ENCODE results near the gene COL6A2.

Gene COL6A2

GRCh38 chr21:46096596-46097335 is 1.1 kb upstream of the COL6A2 start:
- Histone ChIP-seq H2AFZ (ENCODE audit: low read depth, low read length) (no peak overlapping the region), H3K4me3 (ENCODE audit: insufficient read depth in 1 of 2, low read depth in 1 of 2, low read length in 2 of 2) (peak overlapping the region; percentile 86 to 91), H3K79me1 (replicated peaks; ENCODE audit: low read length, poor library complexity, severe bottlenecking) (no peaks in the 10 kb centered on the region), H2BK120ac (ENCODE audit: low read depth, low read length) (peak overlapping the region; percentile 100), H2BK5ac (ENCODE audit: low read depth, low read length, poor library complexity, severe bottlenecking) (no peak overlapping the region), H3K14ac (ENCODE audit: low read length in 2 of 2) (peak overlapping the region in 1 of 2 experiments; percentile 97), H2AK5ac (ENCODE audit: low read length, severe bottlenecking) (peak overlapping the region; percentile 82), H2BK15ac (ENCODE audit: low read depth, poor library complexity, severe bottlenecking) (peak overlapping the region; percentile 99), H2BK12ac (ENCODE audit: low read length in 2 of 2) (peak overlapping the region; percentile 86 to 93), H4K91ac (ENCODE audit: low read length) (peak overlapping the region; percentile 100), H3K27ac (ENCODE audit: low read length, poor library complexity, severe bottlenecking) (no peak overlapping the region), H4K8ac (ENCODE audit: low read length) (peak overlapping the region; percentile 100), H3K23ac (ENCODE audit: low read length in 2 of 2) (peak overlapping the region in 1 of 2 experiments; percentile 46), H3K9me3 (ENCODE audit: control insufficient read depth, low read length) (no peaks in the 10 kb centered on the region), H3K27me3 (ENCODE audit: control insufficient read depth in 1 of 2, insufficient read depth in 1 of 2, low read length in 2 of 2) (no peaks in the 10 kb centered on the region), H3K4me2 (ENCODE audit: low read length, poor library complexity, severe bottlenecking) (peak overlapping the region; percentile 93), H3K36me3 (ENCODE audit: control insufficient read depth in 1 of 2, insufficient read depth in 2 of 2, low read depth in 1 of 2, low read length in 2 of 2) (peaks cover 5 to 21% of the 10 kb centered on the region in 2 experiments), H3K9ac (ENCODE audit: low read length) (peak overlapping the region; percentile 93), H3K4ac (ENCODE audit: low read depth in 1 of 2, low read length in 2 of 2) (peak overlapping the region; percentile 95 to 100), H3K18ac (ENCODE audit: low read depth in 1 of 2, low read length in 2 of 2) (peak overlapping the region; percentile 97 to 99), H3K4me1 (ENCODE audit: control insufficient read depth, insufficient read depth, low read depth, low read length) (peaks cover 22% of the 10 kb centered on the region)
- whole genome bisulfite sequencing, result 84% methylated on average over 16 of the region's 16 CpGs
- no peak for DNase-seq

DNA sequence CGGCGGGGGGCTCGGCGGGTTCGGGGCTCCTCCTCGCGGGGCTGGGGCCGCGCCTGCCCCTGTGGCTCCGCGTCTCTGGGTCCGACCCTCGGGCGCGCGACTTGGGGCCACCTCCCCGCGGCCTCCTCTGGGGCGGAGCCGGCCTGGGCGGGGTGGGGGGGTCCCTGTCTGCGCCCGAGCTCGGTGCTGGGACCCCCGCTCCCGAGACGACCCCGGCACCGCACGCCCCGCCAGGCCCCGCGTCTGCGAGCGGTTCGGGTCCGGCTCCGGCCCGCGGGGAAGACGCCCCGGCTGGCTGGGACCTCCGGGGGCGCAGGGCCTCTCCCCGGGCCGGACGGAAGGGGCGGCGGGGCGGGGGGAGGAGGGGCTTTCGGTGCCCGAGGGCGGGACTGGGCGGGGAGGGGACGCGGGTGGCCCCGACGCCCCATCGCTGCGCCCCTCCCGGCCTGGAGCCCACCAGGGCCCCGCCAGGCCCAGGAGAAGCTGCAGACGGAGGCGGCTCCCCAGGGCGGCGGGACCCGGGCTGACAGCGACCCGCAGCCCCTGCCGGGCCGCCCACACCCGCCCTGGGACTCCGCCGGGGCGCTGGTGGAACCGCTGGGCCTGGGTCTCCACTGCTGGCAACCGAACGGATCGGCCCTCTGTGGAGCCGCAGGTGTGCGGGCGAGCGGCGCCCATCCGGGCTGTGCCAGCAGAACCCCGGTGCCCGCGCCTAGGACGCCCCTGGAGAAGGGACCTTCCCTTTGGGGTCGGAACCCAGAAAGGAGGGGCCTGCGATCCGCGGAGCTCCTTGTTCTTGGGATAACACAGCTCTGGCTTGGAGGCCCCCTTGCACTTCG is 610 bp downstream of the COL6A2 start:
- peak overlapping the region; percentile 86 to 94 for H3K18ac ChIP-seq (ENCODE audit: low read depth in 1 of 2, low read length in 2 of 2)
- no peaks in the 10 kb centered on the region for H3K79me1 ChIP-seq (replicated peaks; ENCODE audit: low read length, poor library complexity, severe bottlenecking)
- no peak overlapping the region for H2BK5ac ChIP-seq (ENCODE audit: low read depth, low read length, poor library complexity, severe bottlenecking)
- H2AK5ac ChIP-seq (ENCODE audit: low read length, severe bottlenecking), result no peak overlapping the region
- DNase-seq, result no peak
- peak overlapping the region; percentile 67 to 87 for H3K4ac ChIP-seq (ENCODE audit: low read depth in 1 of 2, low read length in 2 of 2)
- peak overlapping the region; percentile 88 for H3K9ac ChIP-seq (ENCODE audit: low read length)
- H3K4me1 ChIP-seq (ENCODE audit: control insufficient read depth, insufficient read depth, low read depth, low read length), result peaks cover 20% of the 10 kb centered on the region
- peaks cover 5 to 38% of the 10 kb centered on the region in 2 experiments for H3K36me3 ChIP-seq (ENCODE audit: control insufficient read depth in 1 of 2, insufficient read depth in 2 of 2, low read depth in 1 of 2, low read length in 2 of 2)
- H3K4me3 ChIP-seq (ENCODE audit: insufficient read depth in 1 of 2, low read depth in 1 of 2, low read length in 2 of 2), result peak overlapping the region; percentile 80 to 91
- peak overlapping the region; percentile 90 for H2BK15ac ChIP-seq (ENCODE audit: low read depth, poor library complexity, severe bottlenecking)
- peak overlapping the region; percentile 82 to 97 for H3K14ac ChIP-seq (ENCODE audit: low read length in 2 of 2)
- WGBS, result 1% methylated on average over 52 of the region's 94 CpGs
- H2BK120ac ChIP-seq (ENCODE audit: low read depth, low read length), result peak overlapping the region; percentile 95
- peak overlapping the region in 1 of 2 experiments; percentile 88 for H3K23ac ChIP-seq (ENCODE audit: low read length in 2 of 2)
- peak overlapping the region; percentile 90 for H3K4me2 ChIP-seq (ENCODE audit: low read length, poor library complexity, severe bottlenecking)
- no peak overlapping the region for H2AFZ ChIP-seq (ENCODE audit: low read depth, low read length)
- no peak overlapping the region for H3K27ac ChIP-seq (ENCODE audit: low read length, poor library complexity, severe bottlenecking)
- H4K91ac ChIP-seq (ENCODE audit: low read length), result peak overlapping the region; percentile 80
- H3K27me3 ChIP-seq (ENCODE audit: control insufficient read depth in 1 of 2, insufficient read depth in 1 of 2, low read length in 2 of 2), result no peaks in the 10 kb centered on the region
- H2BK12ac ChIP-seq (ENCODE audit: low read length in 2 of 2), result no peak overlapping the region
- H4K8ac ChIP-seq (ENCODE audit: low read length), result peak overlapping the region; percentile 87
- H3K9me3 ChIP-seq (ENCODE audit: control insufficient read depth, low read length), result no peaks in the 10 kb centered on the region

- Histone ChIP-seq H3K79me1 (replicated peaks; ENCODE audit: low read length, poor library complexity, severe bottlenecking) (no peaks in the 10 kb centered on the region), H3K9me3 (ENCODE audit: control insufficient read depth, low read length) (no peaks in the 10 kb centered on the region), H3K23ac (ENCODE audit: low read length in 2 of 2) (no peak overlapping the region), H2BK120ac (ENCODE audit: low read depth, low read length) (no peak overlapping the region), H2BK5ac (ENCODE audit: low read depth, low read length, poor library complexity, severe bottlenecking) (no peak overlapping the region), H3K36me3 (ENCODE audit: control insufficient read depth in 1 of 2, insufficient read depth in 2 of 2, low read depth in 1 of 2, low read length in 2 of 2) (peaks cover 5 to 48% of the 10 kb centered on the region in 2 experiments), H3K18ac (ENCODE audit: low read depth in 1 of 2, low read length in 2 of 2) (peak overlapping the region; percentile 28 to 68), H2AFZ (ENCODE audit: low read depth, low read length) (no peak overlapping the region), H3K4me1 (ENCODE audit: control insufficient read depth, insufficient read depth, low read depth, low read length) (peaks cover 20% of the 10 kb centered on the region), H3K27ac (ENCODE audit: low read length, poor library complexity, severe bottlenecking) (no peak overlapping the region), H4K8ac (ENCODE audit: low read length) (no peak overlapping the region), H3K9ac (ENCODE audit: low read length) (peak overlapping the region; percentile 88), H2BK12ac (ENCODE audit: low read length in 2 of 2) (no peak overlapping the region), H3K4me2 (ENCODE audit: low read length, poor library complexity, severe bottlenecking) (peak overlapping the region; percentile 55), H4K91ac (ENCODE audit: low read length) (no peak overlapping the region), H2AK5ac (ENCODE audit: low read length, severe bottlenecking) (no peak overlapping the region), H3K4me3 (ENCODE audit: insufficient read depth in 1 of 2, low read depth in 1 of 2, low read length in 2 of 2) (peak overlapping the region; percentile 51 to 80), H3K4ac (ENCODE audit: low read depth in 1 of 2, low read length in 2 of 2) (peak overlapping the region in 1 of 2 experiments; percentile 47), H3K14ac (ENCODE audit: low read length in 2 of 2) (peak overlapping the region in 1 of 2 experiments; percentile 18), H2BK15ac (ENCODE audit: low read depth, poor library complexity, severe bottlenecking) (no peak overlapping the region), H3K27me3 (ENCODE audit: control insufficient read depth in 1 of 2, insufficient read depth in 1 of 2, low read length in 2 of 2) (no peaks in the 10 kb centered on the region)
- peak; percentile 64 for DNase-seq
- WGBS, result 46% methylated on average over 18 of the region's 18 CpGs
These were observed 1.6 kb downstream of the COL6A2 start for GRCh38 chr21:46099476-46099875.

DNA sequence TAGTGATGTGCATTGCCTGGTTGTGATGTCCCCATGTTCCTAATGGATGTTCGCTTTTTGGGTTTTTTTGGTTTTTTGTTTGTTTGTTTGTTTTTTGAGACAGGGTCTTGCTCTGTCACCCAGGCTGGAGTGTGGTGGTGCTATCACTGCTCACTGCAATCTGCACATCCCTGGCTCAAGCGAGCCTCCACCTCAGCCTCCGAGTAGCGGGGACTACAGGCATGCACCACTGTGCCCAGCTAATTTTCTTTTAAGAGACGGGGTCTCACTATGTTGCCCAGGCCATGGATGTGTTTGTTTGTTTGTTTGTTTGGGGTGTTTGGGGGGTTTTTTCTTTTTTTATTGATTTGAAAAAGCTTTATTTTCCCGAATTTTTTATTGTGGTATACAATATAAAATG is 2.1 kb downstream of the COL6A2 start:
- Histone ChIP-seq H3K4me2 (ENCODE audit: low read length, poor library complexity, severe bottlenecking) (no peak overlapping the region), H3K9me3 (ENCODE audit: control insufficient read depth, low read length) (no peaks in the 10 kb centered on the region), H2BK15ac (ENCODE audit: low read depth, poor library complexity, severe bottlenecking) (no peak overlapping the region), H3K23ac (ENCODE audit: low read length in 2 of 2) (no peak overlapping the region), H3K79me1 (replicated peaks; ENCODE audit: low read length, poor library complexity, severe bottlenecking) (peaks cover 2% of the 10 kb centered on the region), H3K4me3 (ENCODE audit: insufficient read depth in 1 of 2, low read depth in 1 of 2, low read length in 2 of 2) (peak overlapping the region in 1 of 2 experiments; percentile 80), H2BK5ac (ENCODE audit: low read depth, low read length, poor library complexity, severe bottlenecking) (no peak overlapping the region), H3K36me3 (ENCODE audit: control insufficient read depth in 1 of 2, insufficient read depth in 2 of 2, low read depth in 1 of 2, low read length in 2 of 2) (peaks cover 8 to 53% of the 10 kb centered on the region in 2 experiments), H3K18ac (ENCODE audit: low read depth in 1 of 2, low read length in 2 of 2) (peak overlapping the region in 1 of 2 experiments; percentile 46), H3K9ac (ENCODE audit: low read length) (peak overlapping the region; percentile 88), H3K4me1 (ENCODE audit: control insufficient read depth, insufficient read depth, low read depth, low read length) (peaks cover 20% of the 10 kb centered on the region), H2AK5ac (ENCODE audit: low read length, severe bottlenecking) (no peak overlapping the region), H2AFZ (ENCODE audit: low read depth, low read length) (no peak overlapping the region), H2BK120ac (ENCODE audit: low read depth, low read length) (no peak overlapping the region), H4K91ac (ENCODE audit: low read length) (no peak overlapping the region), H4K8ac (ENCODE audit: low read length) (no peak overlapping the region), H3K4ac (ENCODE audit: low read depth in 1 of 2, low read length in 2 of 2) (no peak overlapping the region), H2BK12ac (ENCODE audit: low read length in 2 of 2) (no peak overlapping the region), H3K27me3 (ENCODE audit: control insufficient read depth in 1 of 2, insufficient read depth in 1 of 2, low read length in 2 of 2) (no peaks in the 10 kb centered on the region), H3K27ac (ENCODE audit: low read length, poor library complexity, severe bottlenecking) (no peak overlapping the region), H3K14ac (ENCODE audit: low read length in 2 of 2) (no peak overlapping the region)
- 92% methylated on average over 5 of the region's 6 CpGs for WGBS
- no peak for DNase-seq

Measured in mesenchymal stem cell (in vitro differentiated cells and primary cell).